HG02678 (cell line): ENCODE results near the gene RNF40.

Source experiments
- ATAC-seq: cut with Tn5 transposase; IDR thresholded peaks from one replicate; pipeline ENCODE4 v1.9.1; 2021; ENCODE audit warnings: mild to moderate bottlenecking, moderate library complexity; ENCODE audit not compliant: unreplicated experiment

Gene RNF40

DNA sequence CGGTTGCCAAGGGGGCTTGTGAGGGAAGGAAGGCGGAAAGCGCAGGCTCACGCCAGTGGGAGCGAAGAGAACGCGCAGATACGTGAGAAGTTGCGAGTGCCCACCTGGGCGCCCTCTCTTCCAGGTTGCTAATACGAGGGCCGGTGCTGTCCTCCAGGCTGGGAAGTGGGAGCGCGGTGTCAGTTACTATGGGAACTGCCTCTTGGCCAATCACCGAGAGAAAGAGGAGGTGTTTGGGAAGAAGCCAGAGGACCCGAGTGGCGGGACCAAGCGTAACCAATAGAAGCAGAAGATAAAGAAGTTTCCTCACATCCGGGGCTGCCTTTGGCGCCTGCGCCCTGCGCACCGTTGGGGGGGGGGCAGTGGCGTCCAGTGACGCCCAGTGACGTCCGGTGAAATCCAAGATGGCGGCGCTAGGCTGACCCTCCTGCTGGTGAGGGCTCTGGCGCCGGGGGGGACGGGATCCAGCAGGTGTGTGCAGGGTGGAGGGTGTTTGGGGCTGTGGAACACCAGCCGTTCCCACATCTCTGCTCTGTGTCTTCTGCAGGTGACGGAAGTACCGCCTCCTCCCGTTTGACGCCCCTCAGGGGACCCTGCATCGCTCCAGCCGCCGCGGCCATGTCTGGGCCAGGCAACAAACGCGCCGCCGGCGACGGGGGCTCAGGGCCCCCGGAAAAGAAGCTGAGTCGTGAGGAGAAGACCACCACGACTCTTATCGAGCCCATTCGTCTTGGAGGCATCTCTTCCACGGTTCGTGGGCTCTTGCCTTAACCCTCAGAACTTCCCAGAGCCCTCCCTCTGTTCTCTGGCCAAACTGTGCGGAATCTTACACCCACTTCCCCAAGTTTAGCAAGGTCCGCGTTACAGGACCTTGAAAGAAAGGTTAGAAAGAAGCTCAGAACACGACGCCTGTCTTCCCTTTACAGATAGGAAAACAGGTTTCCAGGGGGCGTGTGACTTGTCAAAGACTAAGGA is at the start of gene RNF40, which contains the start of gene CFAP119:
RNF40 (plus strand) TSS at position 395 of the 975 bp plus-strand sequence; CDS start at position 619, 224 bp downstream.
CFAP119 (minus strand) TSS at position 135 of the 975 bp plus-strand sequence. CDS start 314 bp downstream, outside the sequence.
- peak; percentile 89 for ATAC-seq

DNA sequence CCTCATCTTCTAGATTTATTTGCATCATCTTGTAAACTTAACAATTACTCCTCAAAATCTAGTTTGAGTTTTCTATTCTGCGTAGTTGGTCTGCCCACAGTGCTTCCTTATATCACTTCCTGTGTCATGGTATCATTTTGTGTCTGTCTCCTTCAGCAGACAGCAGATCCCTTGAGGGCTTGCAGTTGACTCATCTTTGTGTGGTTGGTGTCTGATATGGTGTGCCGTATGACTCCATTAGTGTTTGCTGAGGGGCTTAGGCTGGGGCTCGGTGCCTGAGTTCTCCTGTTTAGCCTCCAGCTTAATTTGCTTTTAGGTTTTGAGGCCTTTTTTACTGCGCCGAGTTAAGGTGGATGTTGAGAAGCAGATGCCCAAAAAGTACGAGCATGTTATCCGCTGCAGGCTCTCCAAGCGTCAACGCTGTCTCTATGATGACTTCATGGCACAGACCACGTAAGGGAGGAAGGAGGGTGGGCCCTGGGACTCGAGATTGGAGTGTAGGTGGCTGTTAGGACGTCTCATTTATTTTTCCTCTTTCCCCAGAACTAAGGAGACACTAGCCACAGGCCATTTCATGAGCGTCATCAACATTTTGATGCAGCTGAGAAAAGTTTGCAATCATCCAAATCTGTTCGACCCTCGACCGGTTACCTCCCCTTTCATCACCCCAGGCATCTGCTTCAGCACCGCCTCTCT is 46.2 kb upstream of the RNF40 start:
- ATAC-seq: no peak

DNA sequence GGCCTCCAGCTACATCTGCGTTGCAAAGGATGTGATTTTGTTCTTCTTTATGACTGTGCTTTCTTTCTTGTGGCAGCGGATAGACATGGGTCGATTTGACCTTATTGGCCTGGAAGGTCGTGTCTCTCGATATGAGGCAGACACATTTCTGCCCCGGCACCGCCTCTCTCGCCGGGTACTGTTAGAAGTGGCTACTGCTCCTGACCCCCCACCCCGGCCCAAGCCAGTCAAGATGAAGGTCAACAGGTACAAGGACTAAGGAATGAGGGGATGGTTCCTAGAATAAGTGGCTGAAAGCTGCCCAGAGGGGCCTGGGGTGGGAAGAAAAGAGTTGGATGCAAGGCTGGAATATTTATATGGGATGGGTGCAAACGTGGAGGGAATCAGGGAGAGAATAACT is 42.0 kb upstream of the RNF40 start:
- no peak for ATAC-seq

DNA sequence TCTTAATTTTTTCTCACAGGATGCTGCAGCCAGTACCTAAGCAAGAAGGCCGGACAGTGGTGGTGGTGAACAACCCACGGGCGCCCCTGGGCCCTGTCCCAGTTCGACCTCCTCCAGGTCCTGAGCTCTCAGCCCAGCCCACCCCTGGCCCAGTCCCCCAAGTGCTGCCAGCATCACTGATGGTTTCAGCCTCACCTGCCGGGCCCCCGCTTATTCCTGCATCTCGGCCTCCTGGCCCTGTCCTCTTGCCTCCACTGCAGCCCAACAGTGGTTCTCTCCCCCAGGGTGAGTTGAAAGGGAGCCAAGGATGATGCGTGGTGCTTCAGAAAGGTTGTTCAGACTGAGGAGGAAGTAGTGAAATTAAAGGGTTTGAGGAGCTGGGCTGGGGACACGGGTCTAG is 41.4 kb upstream of the RNF40 start:
- ATAC-seq: no peak

DNA sequence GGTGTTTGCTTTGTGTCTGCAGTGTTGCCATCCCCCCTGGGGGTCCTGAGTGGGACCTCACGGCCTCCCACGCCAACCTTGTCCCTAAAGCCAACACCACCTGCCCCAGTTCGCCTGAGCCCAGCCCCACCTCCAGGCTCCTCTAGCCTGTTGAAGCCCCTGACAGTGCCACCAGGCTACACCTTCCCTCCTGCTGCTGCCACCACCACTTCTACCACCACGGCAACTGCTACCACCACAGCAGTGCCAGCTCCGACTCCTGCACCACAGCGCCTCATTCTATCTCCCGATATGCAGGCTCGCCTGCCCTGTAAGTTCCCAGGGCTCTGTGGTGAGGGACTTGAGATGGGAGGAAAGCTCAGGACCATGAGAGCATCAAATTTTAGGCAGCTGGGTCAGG is 41.0 kb upstream of the RNF40 start:
- no peak for ATAC-seq

DNA sequence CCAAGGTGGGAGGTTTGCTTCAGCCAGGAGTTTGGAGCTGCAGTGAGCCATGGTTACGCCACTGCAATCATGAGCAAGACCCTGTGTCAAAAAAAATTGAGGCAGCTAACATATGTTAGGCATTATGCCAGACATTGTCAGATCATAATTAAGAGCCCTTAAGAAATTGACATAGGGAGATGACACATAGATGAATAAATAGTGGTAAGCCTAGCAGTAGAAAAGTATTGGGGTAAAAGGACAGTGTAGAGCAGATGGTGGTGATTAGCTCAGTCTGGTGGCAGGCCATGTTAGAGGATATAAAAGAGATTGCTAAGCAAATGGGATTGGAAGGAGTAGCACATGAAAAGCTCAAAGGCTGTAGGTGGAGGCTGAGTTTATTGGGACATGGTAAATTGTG is 40.5 kb upstream of the RNF40 start:
- no peak for ATAC-seq

DNA sequence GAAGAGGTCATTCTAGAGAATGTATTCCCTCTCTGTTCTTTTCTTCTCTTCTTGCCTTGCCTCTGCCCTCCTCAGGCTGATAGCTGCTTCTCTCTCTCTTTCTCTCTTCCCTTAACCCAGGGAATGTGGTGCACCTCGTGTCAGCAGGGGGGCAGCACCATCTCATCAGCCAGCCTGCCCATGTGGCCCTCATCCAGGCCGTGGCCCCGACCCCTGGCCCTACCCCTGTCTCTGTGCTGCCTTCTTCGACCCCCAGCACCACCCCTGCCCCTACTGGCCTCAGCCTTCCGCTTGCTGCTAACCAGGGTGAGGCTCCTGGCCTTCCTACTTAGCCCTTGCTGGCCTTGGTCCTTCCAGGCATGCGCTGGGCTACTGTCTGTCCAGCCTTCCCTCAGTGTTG is 39.7 kb upstream of the RNF40 start:
- ATAC-seq: no peak

DNA sequence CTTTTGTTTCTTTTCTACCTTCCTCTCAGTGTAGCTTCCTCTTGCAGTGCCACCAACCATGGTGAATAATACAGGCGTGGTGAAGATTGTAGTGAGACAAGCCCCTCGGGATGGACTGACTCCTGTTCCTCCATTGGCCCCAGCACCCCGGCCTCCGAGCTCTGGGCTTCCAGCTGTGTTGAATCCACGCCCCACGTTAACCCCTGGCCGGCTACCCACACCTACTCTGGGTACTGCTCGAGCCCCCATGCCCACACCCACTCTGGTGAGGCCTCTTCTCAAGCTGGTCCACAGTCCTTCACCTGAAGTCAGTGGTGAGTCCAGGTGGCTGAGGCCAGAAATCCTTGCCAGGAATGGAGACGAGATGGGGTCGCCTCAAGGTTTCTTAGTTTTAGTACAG is 39.2 kb upstream of the RNF40 start:
- ATAC-seq: no peak

DNA sequence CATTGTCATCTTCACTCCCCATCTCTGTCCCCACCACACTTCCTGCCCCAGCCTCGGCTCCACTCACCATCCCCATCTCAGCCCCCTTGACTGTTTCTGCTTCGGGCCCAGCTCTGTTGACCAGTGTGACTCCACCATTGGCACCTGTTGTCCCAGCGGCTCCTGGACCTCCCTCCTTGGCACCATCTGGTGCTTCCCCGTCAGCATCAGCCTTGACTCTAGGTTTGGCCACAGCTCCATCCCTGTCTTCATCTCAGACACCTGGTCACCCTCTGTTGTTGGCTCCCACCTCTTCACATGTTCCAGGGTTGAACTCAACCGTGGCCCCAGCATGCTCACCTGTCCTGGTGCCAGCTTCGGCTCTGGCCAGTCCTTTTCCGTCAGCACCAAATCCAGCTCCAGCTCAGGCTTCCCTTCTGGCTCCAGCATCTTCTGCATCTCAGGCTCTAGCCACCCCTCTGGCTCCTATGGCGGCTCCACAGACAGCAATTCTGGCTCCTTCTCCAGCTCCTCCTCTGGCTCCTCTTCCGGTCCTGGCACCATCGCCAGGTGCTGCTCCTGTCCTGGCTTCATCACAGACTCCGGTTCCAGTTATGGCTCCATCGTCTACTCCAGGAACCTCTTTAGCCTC is 38.3 kb upstream of the RNF40 start:
- no peak for ATAC-seq

DNA sequence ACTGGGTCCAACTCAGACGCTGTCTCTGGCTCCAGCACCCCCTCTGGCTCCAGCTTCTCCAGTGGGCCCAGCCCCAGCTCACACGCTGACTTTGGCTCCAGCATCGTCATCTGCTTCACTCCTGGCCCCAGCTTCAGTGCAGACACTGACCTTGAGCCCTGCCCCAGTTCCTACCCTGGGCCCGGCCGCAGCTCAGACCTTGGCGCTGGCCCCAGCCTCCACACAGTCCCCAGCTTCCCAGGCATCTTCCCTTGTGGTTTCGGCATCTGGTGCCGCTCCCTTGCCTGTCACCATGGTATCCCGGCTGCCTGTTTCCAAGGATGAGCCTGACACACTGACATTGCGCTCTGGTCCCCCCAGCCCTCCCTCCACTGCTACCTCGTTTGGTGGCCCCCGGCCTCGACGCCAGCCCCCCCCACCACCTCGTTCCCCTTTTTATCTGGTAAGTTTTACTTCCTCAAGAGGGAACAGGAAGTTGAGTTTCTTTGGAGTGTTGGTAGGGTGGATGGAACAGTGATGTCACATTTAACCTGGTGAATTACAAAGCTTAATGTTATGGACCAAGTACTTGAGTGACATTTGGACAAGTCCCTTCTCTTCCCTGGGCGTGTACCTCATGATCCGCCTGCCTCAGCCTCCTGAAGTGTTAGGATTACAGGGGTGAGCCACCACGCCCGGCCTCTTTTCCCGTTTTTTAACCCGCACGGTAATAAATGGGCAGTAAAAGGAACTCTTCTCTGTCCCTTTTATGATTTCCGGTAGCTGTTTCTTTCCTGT is 37.3 kb upstream of the RNF40 start:
- no peak for ATAC-seq

DNA sequence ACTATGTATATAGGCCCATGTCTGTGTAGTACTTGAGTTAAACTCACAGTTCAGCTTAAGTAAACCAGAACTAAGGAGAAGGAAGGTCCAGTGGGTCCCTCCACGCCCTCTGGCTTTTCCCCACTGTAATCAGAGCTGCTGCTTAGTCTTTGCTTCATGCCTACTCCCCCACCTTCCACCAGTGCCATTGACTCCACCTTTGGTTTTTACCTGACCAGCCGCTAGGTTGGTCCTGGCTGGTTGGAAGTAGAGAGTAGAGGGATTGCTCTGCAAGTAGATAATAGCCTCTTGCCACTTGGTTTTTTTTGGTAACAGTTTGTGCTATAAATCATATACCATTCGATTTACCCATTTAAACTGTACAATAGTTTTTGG is 36.7 kb upstream of the RNF40 start:
- no peak for ATAC-seq

DNA sequence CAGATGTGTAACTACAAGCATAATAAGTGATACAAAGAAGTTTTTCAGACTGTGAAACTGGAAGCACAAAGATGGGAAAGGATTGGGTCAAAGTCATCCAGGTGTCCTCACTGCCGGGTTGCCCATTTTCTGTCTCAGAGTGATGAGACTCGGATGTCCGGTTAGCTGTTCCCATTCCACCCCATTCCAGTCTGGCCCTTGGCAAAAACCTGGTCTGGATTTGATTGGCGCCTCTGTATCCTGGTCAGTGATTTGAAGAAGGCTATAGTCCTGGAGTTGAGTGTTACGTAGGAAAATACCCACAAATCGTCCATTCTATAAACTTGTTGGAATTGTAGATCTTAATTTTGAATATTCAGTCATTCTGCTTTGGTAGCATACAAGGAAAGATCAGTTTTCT is 33.8 kb upstream of the RNF40 start:
- ATAC-seq: no peak

DNA sequence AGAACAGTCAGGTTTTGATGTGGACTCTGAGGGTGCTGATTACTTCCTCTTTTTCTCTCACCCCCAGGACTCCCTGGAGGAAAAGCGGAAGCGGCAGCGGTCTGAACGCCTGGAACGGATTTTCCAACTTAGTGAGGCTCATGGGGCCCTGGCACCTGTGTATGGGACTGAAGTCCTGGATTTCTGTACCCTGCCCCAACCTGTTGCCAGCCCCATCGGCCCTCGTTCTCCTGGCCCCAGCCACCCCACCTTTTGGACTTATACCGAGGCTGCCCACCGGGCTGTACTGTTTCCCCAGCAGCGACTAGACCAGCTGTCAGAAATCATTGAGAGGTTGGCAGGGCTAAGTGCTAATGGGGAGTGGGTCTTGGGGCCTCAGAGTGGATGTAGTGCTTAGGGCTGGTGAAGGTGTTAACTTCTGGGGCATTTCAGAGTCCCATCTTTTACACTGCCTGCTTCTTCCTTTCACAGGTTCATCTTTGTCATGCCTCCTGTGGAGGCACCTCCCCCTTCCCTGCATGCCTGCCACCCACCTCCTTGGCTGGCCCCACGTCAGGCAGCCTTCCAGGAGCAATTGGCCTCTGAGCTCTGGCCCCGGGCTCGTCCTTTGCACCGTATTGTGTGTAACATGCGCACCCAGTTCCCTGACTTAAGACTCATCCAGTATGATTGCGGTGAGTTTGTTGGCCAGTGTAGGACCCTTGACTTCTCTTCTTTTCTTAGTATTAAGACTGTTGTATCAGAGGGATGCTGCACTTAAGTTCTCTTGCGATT is 33.0 kb upstream of the RNF40 start:
- ATAC-seq: no peak

DNA sequence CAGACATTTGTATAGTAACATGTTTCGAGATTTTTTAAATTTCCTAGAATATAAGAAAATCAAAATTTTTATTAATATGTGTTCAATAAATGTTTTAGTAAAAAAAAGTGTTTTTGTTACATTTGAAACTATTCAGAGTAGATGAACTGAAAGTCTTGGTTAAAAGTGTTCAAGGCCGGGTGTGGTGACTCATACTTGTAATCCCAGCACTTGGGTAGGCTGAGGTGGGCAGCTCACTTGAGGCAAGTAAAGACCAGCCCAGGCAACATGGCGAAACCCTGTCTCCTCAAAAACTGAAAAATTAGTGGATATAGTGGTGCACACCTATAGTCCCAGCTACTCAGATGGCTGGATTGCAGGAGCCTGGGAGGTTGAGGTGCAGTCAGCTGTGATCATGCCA is 30.7 kb upstream of the RNF40 start:
- no peak for ATAC-seq

DNA sequence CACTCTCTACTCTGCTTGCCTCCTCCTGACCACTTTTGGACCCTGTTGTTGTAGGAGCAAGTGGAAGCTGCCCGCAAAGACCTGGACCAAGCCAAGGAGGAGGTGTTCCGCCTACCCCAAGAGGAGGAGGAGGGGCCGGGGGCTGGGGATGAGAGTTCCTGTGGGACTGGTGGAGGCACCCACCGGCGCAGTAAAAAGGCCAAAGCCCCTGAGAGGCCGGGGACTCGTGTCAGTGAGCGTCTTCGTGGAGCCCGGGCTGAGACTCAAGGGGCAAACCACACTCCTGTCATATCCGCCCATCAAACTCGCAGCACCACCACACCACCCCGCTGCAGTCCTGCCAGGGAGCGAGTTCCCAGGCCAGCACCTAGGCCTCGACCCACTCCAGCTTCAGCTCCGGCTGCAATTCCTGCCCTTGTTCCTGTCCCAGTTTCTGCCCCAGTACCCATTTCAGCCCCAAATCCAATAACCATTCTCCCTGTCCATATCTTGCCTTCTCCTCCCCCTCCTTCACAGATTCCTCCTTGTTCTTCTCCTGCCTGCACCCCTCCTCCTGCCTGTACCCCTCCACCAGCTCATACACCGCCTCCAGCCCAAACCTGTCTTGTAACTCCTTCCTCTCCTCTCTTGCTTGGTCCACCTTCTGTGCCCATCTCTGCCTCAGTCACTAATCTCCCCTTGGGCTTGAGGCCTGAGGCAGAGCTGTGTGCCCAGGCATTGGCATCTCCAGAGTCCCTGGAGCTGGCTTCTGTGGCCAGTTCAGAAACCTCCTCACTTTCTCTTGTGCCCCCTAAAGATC is 24.9 kb upstream of the RNF40 start:
- no peak for ATAC-seq

DNA sequence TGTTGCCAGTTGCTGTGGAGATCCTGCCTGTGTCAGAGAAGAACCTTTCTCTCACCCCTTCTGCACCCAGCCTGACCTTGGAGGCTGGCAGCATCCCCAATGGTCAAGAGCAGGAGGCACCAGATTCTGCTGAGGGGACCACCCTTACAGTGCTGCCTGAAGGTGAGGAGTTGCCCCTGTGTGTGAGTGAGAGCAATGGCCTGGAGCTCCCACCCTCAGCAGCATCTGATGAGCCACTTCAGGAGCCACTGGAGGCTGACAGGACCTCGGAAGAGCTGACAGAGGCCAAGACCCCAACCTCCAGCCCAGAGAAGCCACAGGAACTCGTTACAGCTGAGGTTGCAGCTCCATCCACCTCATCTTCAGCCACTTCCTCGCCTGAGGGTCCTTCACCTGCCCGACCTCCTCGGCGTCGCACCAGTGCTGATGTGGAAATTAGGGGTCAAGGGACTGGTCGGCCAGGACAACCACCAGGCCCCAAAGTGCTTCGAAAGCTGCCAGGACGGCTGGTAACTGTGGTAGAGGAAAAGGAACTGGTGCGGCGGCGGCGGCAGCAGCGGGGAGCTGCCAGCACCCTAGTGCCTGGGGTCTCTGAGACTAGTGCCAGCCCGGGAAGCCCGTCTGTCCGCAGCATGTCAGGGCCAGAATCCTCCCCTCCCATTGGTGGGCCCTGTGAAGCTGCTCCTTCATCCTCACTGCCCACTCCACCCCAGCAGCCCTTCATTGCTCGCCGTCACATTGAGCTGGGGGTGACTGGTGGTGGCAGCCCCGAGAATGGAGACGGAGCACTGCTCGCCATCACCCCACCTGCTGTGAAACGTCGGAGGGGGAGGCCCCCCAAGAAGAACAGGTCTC is 24.1 kb upstream of the RNF40 start:
- ATAC-seq: no peak

DNA sequence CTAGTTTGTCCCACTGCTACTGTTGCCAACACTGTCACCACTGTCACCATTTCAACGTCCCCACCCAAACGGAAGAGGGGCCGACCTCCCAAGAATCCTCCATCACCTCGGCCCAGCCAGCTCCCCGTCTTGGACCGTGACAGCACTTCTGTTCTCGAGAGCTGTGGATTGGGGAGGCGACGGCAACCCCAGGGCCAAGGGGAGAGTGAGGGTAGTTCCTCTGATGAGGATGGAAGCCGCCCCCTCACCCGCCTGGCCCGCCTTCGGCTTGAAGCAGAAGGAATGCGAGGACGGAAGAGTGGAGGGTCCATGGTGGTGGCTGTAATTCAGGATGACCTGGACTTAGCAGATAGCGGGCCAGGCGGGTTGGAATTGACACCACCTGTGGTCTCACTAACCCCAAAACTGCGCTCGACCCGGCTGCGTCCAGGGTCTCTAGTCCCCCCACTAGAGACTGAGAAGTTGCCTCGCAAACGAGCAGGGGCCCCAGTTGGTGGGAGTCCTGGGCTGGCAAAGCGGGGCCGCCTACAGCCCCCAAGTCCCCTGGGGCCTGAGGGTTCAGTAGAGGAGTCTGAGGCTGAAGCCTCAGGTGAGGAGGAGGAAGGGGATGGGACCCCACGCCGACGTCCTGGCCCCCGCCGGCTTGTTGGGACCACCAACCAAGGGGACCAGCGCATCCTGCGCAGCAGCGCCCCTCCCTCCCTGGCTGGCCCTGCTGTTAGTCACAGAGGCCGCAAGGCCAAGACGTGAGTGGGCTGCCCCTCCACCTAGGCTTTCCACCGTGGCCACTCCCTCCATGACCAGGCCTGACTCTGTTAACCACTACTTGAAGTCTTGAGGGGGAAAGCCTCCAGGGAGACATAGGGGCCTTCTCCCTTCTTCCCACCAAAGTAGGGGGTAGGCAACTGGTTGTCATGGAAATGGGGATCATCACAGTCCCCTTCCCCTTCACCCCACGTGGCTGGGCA is 22.9 kb upstream of the RNF40 start:
- no peak for ATAC-seq
